HepG2 (cell line): ENCODE measurements around the gene SENP6. TPM values are rescaled to one million over a fixed set of nuclear protein-coding genes. Genes with fewer than 3 reads are reported as not detected.
A peak's percentile ranks its signal among the peaks of the same experiment; 100 is the strongest.

ENCODE experiments used
- BCL3 ChIP-seq: sonication (generic); formaldehyde crosslinking; IDR thresholded peaks from 2 replicates; pipeline ENCODE4 v1.5.1; 2020; ENCODE audit warnings: mild to moderate bottlenecking, missing genetic modification reagents, moderate library complexity
- CBFB ChIP-seq: sonication (generic); formaldehyde crosslinking; IDR thresholded peaks from 2 replicates; pipeline ENCODE4 v1.4.0; 2020; ENCODE audit warnings: missing genetic modification reagents
- EZH2 ChIP-seq: conservative IDR thresholded peaks from 2 replicates; pipeline ENCODE4 v1.6.1; 2012; ENCODE audit warnings: mild to moderate bottlenecking, low read depth, low read length, moderate library complexity
- FOXC1 ChIP-seq: sonication (generic); formaldehyde crosslinking; IDR thresholded peaks from 2 replicates; pipeline ENCODE4 v1.8.0; 2022; ENCODE audit warnings: mild to moderate bottlenecking, missing genetic modification reagents, borderline replicate concordance
- GATA4 ChIP-seq: sonication (generic); IDR thresholded peaks from 2 replicates; pipeline ENCODE4 v1.6.1; 2016; ENCODE audit warnings: antibody characterized with exemption, low read depth, borderline replicate concordance
- HOXA3 ChIP-seq: sonication (generic); formaldehyde crosslinking; IDR thresholded peaks from 2 replicates; pipeline ENCODE4 v1.5.0; 2020; ENCODE audit warnings: missing genetic modification reagents
- NR3C1 ChIP-seq: sonication (generic); formaldehyde crosslinking; IDR thresholded peaks from 2 replicates; pipeline ENCODE4 v1.4.0; 2020; ENCODE audit warnings: missing genetic modification reagents
- ONECUT2 ChIP-seq: sonication (generic); formaldehyde crosslinking; IDR thresholded peaks from 2 replicates; pipeline ENCODE4 v1.4.0; 2020; ENCODE audit warnings: missing genetic modification reagents
- POLR2A ChIP-seq, 2 experiments: IDR thresholded peaks; 2 replicates each; pipeline ENCODE4 v1.6.1; 2011; ENCODE audit warnings: low read depth in 2 of 2, low read length in 2 of 2, mild to moderate bottlenecking in 1 of 2, moderate library complexity in 1 of 2; ENCODE audit not compliant: insufficient read depth in 1 of 2
- STAT6 ChIP-seq: sonication (generic); formaldehyde crosslinking; IDR thresholded peaks from 2 replicates; pipeline ENCODE4 v1.4.0; 2020; ENCODE audit warnings: missing genetic modification reagents, mild to moderate bottlenecking, borderline replicate concordance
- TFDP1 ChIP-seq: IDR thresholded peaks from 2 replicates; pipeline ENCODE4 v1.6.1; 2016; ENCODE audit warnings: missing compliant biosample characterization, missing genetic modification reagents, borderline replicate concordance
- TRAFD1 ChIP-seq: sonication (generic); formaldehyde crosslinking; IDR thresholded peaks from 2 replicates; pipeline ENCODE4 v1.5.1; 2020; ENCODE audit warnings: missing genetic modification reagents, mild to moderate bottlenecking, borderline replicate concordance
- ZBTB46 ChIP-seq: sonication (generic); formaldehyde crosslinking; IDR thresholded peaks from 2 replicates; pipeline ENCODE4 v1.4.0; 2020; ENCODE audit warnings: mild to moderate bottlenecking, missing genetic modification reagents, borderline replicate concordance
- ZFP1 ChIP-seq: IDR thresholded peaks from 2 replicates; pipeline ENCODE4 v1.6.1; 2016
- ZMAT3 ChIP-seq: sonication (generic); formaldehyde crosslinking; conservative IDR thresholded peaks from 2 replicates; pipeline ENCODE4 v1.7.0; 2021; ENCODE audit warnings: missing genetic modification reagents
- ZNF24 ChIP-seq: fragments of 450-650 bp; IDR thresholded peaks from 2 replicates; pipeline ENCODE4 v1.6.1; 2017; ENCODE audit warnings: antibody characterized with exemption, mild to moderate bottlenecking
- ZNF333 ChIP-seq: sonication (generic); formaldehyde crosslinking; IDR thresholded peaks from 2 replicates; pipeline ENCODE4 v1.4.0; 2020; ENCODE audit warnings: mild to moderate bottlenecking, missing genetic modification reagents, borderline replicate concordance
- ZNF770 ChIP-seq: sonication (generic); formaldehyde crosslinking; IDR thresholded peaks from 2 replicates; pipeline ENCODE4 v1.5.0; 2020; ENCODE audit warnings: mild to moderate bottlenecking, missing genetic modification reagents
- polyA plus RNA-seq, 8 experiments: library from polyadenylated mRNA; depleted of rRNA in 3 of 8; stranded (reverse) in 7 of 8; unstranded in 1 of 8; fragments of >200 nt; fragmentation: Illumina TruSeq in 4 of 8; extraction: Trizol in 4 of 8; gene quantifications; 2 replicates each; pipeline versions ENCODE4 v1.2.1 to v1.2.3, GENCODE V29; 2011 to 2016; ENCODE audit warnings: low read depth in 4 of 8, missing spikeins in 1 of 8, mixed read lengths in 1 of 8; ENCODE audit not compliant: insufficient read depth in 1 of 8
- total RNA-seq, 5 experiments: library from RNA; depleted of rRNA; stranded (reverse); fragments of >200 nt; fragmentation: Illumina TruSeq; extraction: Trizol; gene quantifications; 2 replicates each; pipeline ENCODE4 v1.2.3, GENCODE V29; 2016; ENCODE audit warnings: low read depth in 1 of 5

SENP6 gene
- total and polyA plus RNA-seq, 2 of the 13 experiments (the other 11 are each of a cell fraction or from before 2014, with no cell fraction given): 21.9 to 50.1 TPM

- TF ChIP-seq TRAFD1 (no peak), CBFB (CRISPR knock-in tag) (no peak), TFDP1 (0 out of 2 replicates have a peak, but pooled peaks have one; percentile 19), FOXC1 (CRISPR knock-in tag) (peak; percentile 76; the same call in 1 of the 2 replicates), GATA4 (no peak), NR3C1 (CRISPR knock-in tag) (no peak), ZBTB46 (CRISPR knock-in tag) (no peak), ZFP1 (CRISPR knock-in tag) (no peak), EZH2 (no peak), HOXA3 (CRISPR knock-in tag) (no peak; the same call in 1 of the 2 replicates), STAT6 (CRISPR knock-in tag) (no peak), ONECUT2 (CRISPR knock-in tag) (no peak), ZNF333 (no peak), ZNF770 (CRISPR knock-in tag) (peak; percentile 32; the same call in 1 of the 2 replicates), ZMAT3 (CRISPR knock-in tag) (no peak), POLR2A (IDR thresholded peaks at IDR 0.05; ENCODE audit: insufficient read depth in 1 of 2, low read depth in 2 of 2, low read length in 2 of 2) (no peak; a peak in 1 of 4 replicates), ZNF24 (no peak), BCL3 (peak; percentile 66; the same call in 1 of the 2 replicates)
These were observed 796 bp downstream of the SENP6 start (continued) for GRCh38 chr6:75602246-75603105.
